Lower leg skin (tissue), 4 donors: ENCODE results near the gene DIRAS1. TPM values are rescaled to one million over a fixed set of nuclear protein-coding genes. Genes with fewer than 3 reads are reported as not detected.
"Not testable (repeated sequence)": the region's sequence is repeated elsewhere in the genome, so short reads cannot be mapped to it uniquely, and the experiment has no call there.

Experiments used
- DNase-seq, 2 donors: peaks; one replicate each; pipeline ENCODE4 v3.0.0-alpha.2; 2019; ENCODE audit warnings: low spot score in 2 of 2
- H3K4me3 ChIP-seq: fragments of 200-600 bp; sonication (generic); 2 replicates; pipeline ENCODE4 v1.5.1; 2017; ENCODE audit warnings: mild to moderate bottlenecking, low read depth; ENCODE audit not compliant: poor library complexity, severe bottlenecking
- CTCF ChIP-seq, 3 donors: fragments of 450-650 bp; IDR thresholded peaks; one replicate each; pipeline ENCODE4 v1.5.1; 2016; ENCODE audit warnings: antibody characterized with exemption in 3 of 3, mild to moderate bottlenecking in 3 of 3, moderate library complexity in 2 of 3
- POLR2A ChIP-seq, 2 donors: fragments of 450-650 bp; IDR thresholded peaks; one replicate each; pipeline ENCODE4 v1.6.1; 2016 to 2017; ENCODE audit warnings: antibody characterized with exemption in 2 of 2, mild to moderate bottlenecking in 1 of 2, moderate library complexity in 1 of 2
- WGBS, 2 donors: methylation state at CpG; one replicate each; pipeline ENCODE4 v1.1.5; 2018; 5-methylcytosine and 5-hydroxymethylcytosine counted together
- intact Hi-C: fragments of 100-400 bp; cut with DNase I; formaldehyde crosslinking; loops from one replicate; pipeline ENCODE4 v1.15.0; 2023; ENCODE audit warnings: low total_unique reads
- total RNA-seq, 4 donors: library from RNA; depleted of rRNA; stranded (reverse); fragments of >200 nt; gene quantifications; one replicate each; pipeline ENCODE4 v1.1.0, GENCODE V29; 2016

Gene DIRAS1
- total RNA-seq, 4 donors from 2014 or later, result 0.46 to 6.1 (median 3.4) TPM

DNA sequence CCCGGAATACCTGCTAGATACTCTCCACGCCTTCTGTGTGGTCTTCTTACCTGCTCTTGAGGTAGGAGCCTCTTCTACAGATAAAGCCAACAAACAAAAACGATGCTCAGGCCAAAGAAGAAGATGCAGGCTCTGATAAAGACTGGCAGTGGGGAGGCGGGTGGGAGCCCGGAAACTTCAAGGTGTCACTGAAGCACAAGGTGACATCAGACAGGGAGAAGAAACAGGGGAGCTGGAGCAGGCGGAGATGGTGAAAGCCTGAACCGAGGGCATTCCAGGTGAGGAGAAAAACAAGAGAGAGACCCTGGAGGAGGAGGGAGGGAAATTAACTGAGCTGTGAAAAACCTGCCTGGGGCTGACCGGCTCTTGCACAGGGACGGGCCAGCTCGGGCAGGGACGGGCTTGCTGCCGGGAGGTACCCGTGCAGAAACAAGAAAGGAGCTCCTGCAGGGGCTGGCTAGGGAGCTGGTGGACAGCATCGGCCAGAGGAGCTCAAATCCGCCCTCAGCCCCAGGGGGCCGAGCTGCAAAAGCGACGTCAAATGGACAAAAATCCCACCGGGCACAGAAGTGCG, 37.7 kb downstream of the DIRAS1 start:
- 55 to 74% methylated on average over 20 of the region's 20 CpGs for WGBS, 2 donors
- H3K4me3 ChIP-seq, result no peak overlapping the region
- TF ChIP-seq POLR2A (IDR thresholded peaks at IDR 0.05) (no peak), CTCF (IDR thresholded peaks at IDR 0.05) (no peak)
- DNase-seq, result no peak
- intact Hi-C loops, result no loop called here

DNA sequence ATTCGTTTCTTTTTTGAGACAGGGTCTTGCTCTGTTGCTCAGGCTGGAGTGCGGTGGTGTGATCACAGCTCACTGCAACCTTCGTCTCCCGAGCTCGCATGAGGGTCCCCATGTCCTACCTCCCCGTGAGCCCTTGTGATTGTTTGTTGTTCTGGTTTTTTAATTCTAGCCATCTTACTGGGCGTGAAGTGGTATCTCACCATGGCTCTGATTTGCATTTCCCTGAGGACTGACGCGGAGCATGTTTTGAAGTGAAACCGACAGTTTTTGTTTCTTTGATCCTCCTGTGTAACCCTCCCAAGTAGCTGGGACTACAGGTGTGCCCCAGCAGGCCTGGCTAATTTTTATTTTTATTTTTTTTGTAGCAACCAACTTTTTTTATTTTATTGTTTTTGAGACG, 40.4 kb downstream of the DIRAS1 start:
- no peak overlapping the region for H3K4me3 ChIP-seq
- intact Hi-C loops, result no loop called here
- TF ChIP-seq POLR2A (IDR thresholded peaks at IDR 0.05) (no peak), CTCF (IDR thresholded peaks at IDR 0.05) (no peak)
- DNase-seq, result no peak
- WGBS, 2 donors, result 85 to 93% methylated on average over 11 of the region's 11 CpGs

GRCh38 chr19:2679439-2679838, 41.7 kb downstream of the DIRAS1 start:
- H3K4me3 ChIP-seq, result no peak overlapping the region
- 42 to 90% methylated on average over 2 of the region's 2 CpGs for WGBS, 2 donors
- intact Hi-C loops, result no loop called here

DNA sequence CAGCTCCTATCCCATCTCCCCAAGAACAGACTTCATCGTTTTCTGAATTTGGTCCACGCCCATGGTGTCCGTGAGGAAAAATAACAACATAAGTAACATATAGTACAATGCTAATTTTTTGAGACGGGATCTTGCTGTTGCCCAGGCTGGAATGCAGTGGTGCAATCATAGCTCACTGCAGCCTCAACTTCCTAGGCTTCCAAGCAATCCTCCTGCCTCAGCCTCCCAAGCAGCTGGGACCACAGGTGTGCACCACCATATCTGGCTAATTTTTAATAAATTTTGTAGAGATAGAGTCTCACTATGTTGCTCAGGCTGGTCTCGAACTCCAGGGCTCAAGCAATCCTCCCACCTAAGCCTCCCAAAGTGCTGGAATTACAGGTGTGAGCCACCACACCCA, 42.2 kb downstream of the DIRAS1 start:
- 72 to 90% methylated on average over 5 of the region's 5 CpGs for WGBS, 2 donors
- DNase-seq, intact Hi-C loops, H3K4me3 ChIP-seq: not testable (repeated sequence)

More at GRCh38 chr19:2679439-2679838, 41.7 kb downstream of the DIRAS1 start:
- TF ChIP-seq CTCF (IDR thresholded peaks at IDR 0.05) (no peak), POLR2A (IDR thresholded peaks at IDR 0.05) (no peak)
- DNase-seq, result no peak

GRCh38 chr19:2678044-2678671, 43.0 kb downstream of the DIRAS1 start:
- 73 to 79% methylated on average over 8 of the region's 8 CpGs for WGBS, 2 donors
- H3K4me3 ChIP-seq, result no peak overlapping the region
- DNase-seq, result no peak
- intact Hi-C loops, result no loop called here
- no peak for TF ChIP-seq POLR2A (IDR thresholded peaks at IDR 0.05)
- TF ChIP-seq CTCF (IDR thresholded peaks at IDR 0.05), result no peak

- TF ChIP-seq CTCF (IDR thresholded peaks at IDR 0.05) (no peak), POLR2A (IDR thresholded peaks at IDR 0.05) (no peak)
- 78 to 80% methylated on average over 12 of the region's 12 CpGs for WGBS, 2 donors
- H3K4me3 ChIP-seq, result no peak overlapping the region
- DNase-seq, result no peak
- intact Hi-C loops, result no loop called here
These were observed 44.3 kb downstream of the DIRAS1 start for GRCh38 chr19:2676823-2677222.
